ENCODE results near the gene GHRHR. TPM values are rescaled to one million over a fixed set of nuclear protein-coding genes. Genes with fewer than 3 reads are reported as not detected.

Gene GHRHR
- total and polyA plus RNA-seq, 9 of the 15 experiments (the other 6 are each of a cell fraction or from before 2014, with no cell fraction given), result not detected

- CTCF ChIA-PET (ENCODE audit: low intra/inter-chr PET ratio), result no interaction called here
- WGBS (ENCODE audit: insufficient coverage, low coverage, missing lambda C conversion rate), result 1% methylated on average over 16 of the region's 16 CpGs
- Histone ChIP-seq H3K9me1 (ENCODE audit: control insufficient read depth, insufficient read depth, low read length) (no peaks in the 10 kb centered on the region), H3K4me3 (no peak overlapping the region), H3K4me1 (replicated peaks in 1 of 2; ENCODE audit: control insufficient read depth in 2 of 2, insufficient read depth in 2 of 2, low read length in 2 of 2) (peaks cover 0 to 18% of the 10 kb centered on the region in 2 experiments; a peak in 2 of 5 replicates), H3K27ac (ENCODE audit: extremely low read depth, low read depth, low read length) (no peak overlapping the region), H3K9me3 (replicated peaks; ENCODE audit: control insufficient read depth, insufficient read depth, low read depth, low read length) (no peaks in the 10 kb centered on the region), H3K36me3 (ENCODE audit: control insufficient read depth, insufficient read depth, low read length) (no peaks in the 10 kb centered on the region), H2AFZ (ENCODE audit: low read depth, low read length) (no peak overlapping the region), H3K27me3 (ENCODE audit: control insufficient read depth in 2 of 2, insufficient read depth in 2 of 2, low read length in 2 of 2) (peaks cover 25 to 53% of the 10 kb centered on the region in 2 experiments), H3K79me2 (ENCODE audit: control insufficient read depth, insufficient read depth, low read length) (no peaks in the 10 kb centered on the region), H3K4me2 (ENCODE audit: insufficient read depth, low read length) (no peak overlapping the region), H4K20me1 (replicated peaks; ENCODE audit: control insufficient read depth, insufficient read depth, low read length) (no peaks in the 10 kb centered on the region; the same call in 1 of the 2 replicates), H3K9ac (ENCODE audit: insufficient read depth in 1 of 2, low read depth in 2 of 2, low read length in 2 of 2) (no peak overlapping the region)
- ATAC-seq (no peak), DNase-seq (ENCODE audit: extremely low read depth in 1 of 4, low spot score in 3 of 4) (no peak), FAIRE-seq (no peak)
- BruUV-seq (replicated peaks), result no TSS peak
- in situ Hi-C loops (cut with MboI), result loop anchor here (10.0 kb wide), 1 partner anchor 748 kb away; no protein-coding TSS in a partner anchor
- intact Hi-C loops (cut with micrococcal nuclease), result no loop called here
- POLR2A ChIA-PET, result interaction anchor here (0.6 to 1.3 kb wide), 4 partner anchors 9 to 434 kb away, joined by 3 to 6 read pairs (median 3); no protein-coding TSS in a partner anchor
- TF ChIP-seq ZNF436 (CRISPR knock-in tag; IDR thresholded peaks at IDR 0.05), result no peak
- no peak for TF ChIP-seq NKRF (IDR thresholded peaks at IDR 0.05; ENCODE audit: borderline replicate concordance)
- TF ChIP-seq RERE (CRISPR knock-in tag; IDR thresholded peaks at IDR 0.05; ENCODE audit: borderline replicate concordance), result no peak
- TF ChIP-seq DLX4 (CRISPR knock-in tag; IDR thresholded peaks at IDR 0.05), result no peak
- no peak for TF ChIP-seq ZNF395 (CRISPR knock-in tag; IDR thresholded peaks at IDR 0.05)
- TF ChIP-seq, protein P1, sequence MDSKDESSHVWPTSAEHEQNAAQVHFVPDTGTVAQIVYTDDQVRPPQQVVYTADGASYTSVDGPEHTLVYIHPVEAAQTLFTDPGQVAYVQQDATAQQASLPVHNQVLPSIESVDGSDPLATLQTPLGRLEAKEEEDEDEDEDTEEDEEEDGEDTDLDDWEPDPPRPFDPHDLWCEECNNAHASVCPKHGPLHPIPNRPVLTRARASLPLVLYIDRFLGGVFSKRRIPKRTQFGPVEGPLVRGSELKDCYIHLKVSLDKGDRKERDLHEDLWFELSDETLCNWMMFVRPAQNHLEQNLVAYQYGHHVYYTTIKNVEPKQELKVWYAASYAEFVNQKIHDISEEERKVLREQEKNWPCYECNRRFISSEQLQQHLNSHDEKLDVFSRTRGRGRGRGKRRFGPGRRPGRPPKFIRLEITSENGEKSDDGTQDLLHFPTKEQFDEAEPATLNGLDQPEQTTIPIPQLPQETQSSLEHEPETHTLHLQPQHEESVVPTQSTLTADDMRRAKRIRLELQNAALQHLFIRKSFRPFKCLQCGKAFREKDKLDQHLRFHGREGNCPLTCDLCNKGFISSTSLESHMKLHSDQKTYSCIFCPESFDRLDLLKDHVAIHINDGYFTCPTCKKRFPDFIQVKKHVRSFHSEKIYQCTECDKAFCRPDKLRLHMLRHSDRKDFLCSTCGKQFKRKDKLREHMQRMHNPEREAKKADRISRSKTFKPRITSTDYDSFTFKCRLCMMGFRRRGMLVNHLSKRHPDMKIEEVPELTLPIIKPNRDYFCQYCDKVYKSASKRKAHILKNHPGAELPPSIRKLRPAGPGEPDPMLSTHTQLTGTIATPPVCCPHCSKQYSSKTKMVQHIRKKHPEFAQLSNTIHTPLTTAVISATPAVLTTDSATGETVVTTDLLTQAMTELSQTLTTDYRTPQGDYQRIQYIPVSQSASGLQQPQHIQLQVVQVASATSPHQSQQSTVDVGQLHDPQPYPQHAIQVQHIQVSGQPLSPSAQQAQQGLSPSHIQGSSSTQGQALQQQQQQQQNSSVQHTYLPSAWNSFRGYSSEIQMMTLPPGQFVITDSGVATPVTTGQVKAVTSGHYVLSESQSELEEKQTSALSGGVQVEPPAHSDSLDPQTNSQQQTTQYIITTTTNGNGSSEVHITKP (IDR thresholded peaks at IDR 0.05; ENCODE audit: partially characterized antibody), result no peak
Observed at GRCh38 chr7:30986738-30987137, 23.0 kb downstream of the GHRHR start.

Data from K562 (cell line).